C4-2B (cell line): ENCODE measurements around the gene TTLL5.
A peak's percentile ranks its signal among the peaks of the same experiment; 100 is the strongest.

Experiments
- H3K27ac ChIP-seq: fragments of 450-650 bp; 2 replicates; pipeline ENCODE4 v1.5.1; 2017
- CTCF ChIP-seq: fragments of 450-650 bp; conservative IDR thresholded peaks from 2 replicates; pipeline ENCODE4 v1.5.1; 2017; ENCODE audit warnings: mild to moderate bottlenecking
- ZFX ChIP-seq: fragments of 450-650 bp; IDR thresholded peaks from 2 replicates; pipeline ENCODE4 v1.6.1; 2017

The TTLL5 gene

GRCh38 chr14:75979071-75979571 lies 318.1 kb downstream of the TTLL5 start:
- no peak overlapping the region for H3K27ac ChIP-seq
- peak; percentile 66 for TF ChIP-seq CTCF
- no peak for TF ChIP-seq ZFX

- H3K27ac ChIP-seq: no peak overlapping the region
- peak; percentile 29 for TF ChIP-seq CTCF
- TF ChIP-seq ZFX: no peak
These were observed 318.9 kb downstream of the TTLL5 start for GRCh38 chr14:75979648-75980565.

- no peak overlapping the region; the same call in 1 of the 2 replicates for H3K27ac ChIP-seq
These were observed 319.8 kb downstream of the TTLL5 start for GRCh38 chr14:75980856-75981255.

GRCh38 chr14:75981426-75982265 lies 320.6 kb downstream of the TTLL5 start, which contains the start of gene TGFB3:
Gene TGFB3, minus strand, starts transcription at chr14:75981995. Its CDS starts 1,102 bp downstream, at chr14:75980893.
- peak within 1 kb of the TSS; percentile 73 for H3K27ac ChIP-seq
- no peak for TF ChIP-seq CTCF
- no peak for TF ChIP-seq ZFX

More at GRCh38 chr14:75980856-75981255, 319.8 kb downstream of the TTLL5 start:
- TF ChIP-seq CTCF (no peak), ZFX (no peak)

GRCh38 chr14:75982266-75983018 lies 321.4 kb downstream of the TTLL5 start:
- peak; percentile 59; the same call in 1 of the 2 replicates for TF ChIP-seq ZFX
- TF ChIP-seq CTCF: peak; percentile 85
- peak overlapping the region; percentile 73 for H3K27ac ChIP-seq

- no peak for TF ChIP-seq ZFX
- TF ChIP-seq CTCF: no peak
- no peak overlapping the region for H3K27ac ChIP-seq
These were observed 321.9 kb downstream of the TTLL5 start for GRCh38 chr14:75983019-75983358.
